ENCODE results near the gene ZNF827.
A peak's percentile ranks its signal among the peaks of the same experiment; 100 is the strongest.

The ZNF827 gene, protein sequence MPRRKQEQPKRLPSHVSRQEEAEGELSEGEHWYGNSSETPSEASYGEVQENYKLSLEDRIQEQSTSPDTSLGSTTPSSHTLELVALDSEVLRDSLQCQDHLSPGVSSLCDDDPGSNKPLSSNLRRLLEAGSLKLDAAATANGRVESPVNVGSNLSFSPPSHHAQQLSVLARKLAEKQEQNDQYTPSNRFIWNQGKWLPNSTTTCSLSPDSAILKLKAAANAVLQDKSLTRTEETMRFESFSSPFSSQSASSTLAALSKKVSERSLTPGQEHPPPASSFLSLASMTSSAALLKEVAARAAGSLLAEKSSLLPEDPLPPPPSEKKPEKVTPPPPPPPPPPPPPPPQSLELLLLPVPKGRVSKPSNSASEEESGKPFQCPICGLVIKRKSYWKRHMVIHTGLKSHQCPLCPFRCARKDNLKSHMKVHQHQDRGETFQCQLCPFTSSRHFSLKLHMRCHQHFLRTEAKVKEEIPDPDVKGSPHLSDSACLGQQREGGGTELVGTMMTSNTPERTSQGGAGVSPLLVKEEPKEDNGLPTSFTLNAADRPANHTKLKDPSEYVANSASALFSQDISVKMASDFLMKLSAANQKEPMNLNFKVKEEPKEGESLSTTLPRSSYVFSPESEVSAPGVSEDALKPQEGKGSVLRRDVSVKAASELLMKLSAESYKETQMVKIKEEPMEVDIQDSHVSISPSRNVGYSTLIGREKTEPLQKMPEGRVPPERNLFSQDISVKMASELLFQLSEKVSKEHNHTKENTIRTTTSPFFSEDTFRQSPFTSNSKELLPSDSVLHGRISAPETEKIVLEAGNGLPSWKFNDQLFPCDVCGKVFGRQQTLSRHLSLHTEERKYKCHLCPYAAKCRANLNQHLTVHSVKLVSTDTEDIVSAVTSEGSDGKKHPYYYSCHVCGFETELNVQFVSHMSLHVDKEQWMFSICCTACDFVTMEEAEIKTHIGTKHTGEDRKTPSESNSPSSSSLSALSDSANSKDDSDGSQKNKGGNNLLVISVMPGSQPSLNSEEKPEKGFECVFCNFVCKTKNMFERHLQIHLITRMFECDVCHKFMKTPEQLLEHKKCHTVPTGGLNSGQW

DNA sequence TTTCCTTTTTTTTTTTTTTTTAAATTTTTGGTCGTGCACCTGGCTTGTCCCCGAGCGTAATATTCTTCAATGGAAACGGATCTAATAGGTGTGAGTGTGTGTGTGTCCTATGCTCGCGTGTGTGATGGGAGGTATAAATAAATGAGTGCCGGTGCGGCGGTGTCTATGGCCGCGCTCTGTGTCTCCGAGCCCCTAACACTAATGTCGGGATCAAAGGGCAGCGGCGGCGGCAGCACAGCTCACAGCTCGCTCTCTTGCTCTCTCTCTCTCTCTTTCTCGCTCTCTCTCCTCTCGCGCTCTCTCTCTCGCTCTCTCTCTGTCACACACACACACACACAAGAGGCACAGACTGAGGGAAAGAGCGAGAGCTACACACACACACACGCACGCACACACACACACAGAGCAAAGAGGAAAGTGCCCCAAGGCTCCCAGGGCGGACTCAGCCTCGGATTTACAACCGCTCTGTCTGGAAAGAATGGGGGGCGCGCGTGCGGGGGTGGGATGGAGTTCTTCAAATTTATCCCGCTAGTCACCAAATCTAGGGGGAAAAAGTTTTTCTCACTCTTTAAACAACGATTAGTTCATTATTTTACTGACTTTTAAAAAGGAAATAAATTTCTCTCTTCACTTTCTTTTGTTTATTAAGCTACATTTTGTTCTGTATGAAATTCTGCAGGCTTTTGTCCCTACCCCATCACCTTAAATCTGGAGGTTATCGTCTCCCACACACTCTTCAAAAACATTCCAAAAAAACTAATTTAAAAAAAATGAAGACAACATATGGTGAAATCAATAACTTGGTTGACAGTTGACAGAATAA is at the start of gene ZNF827:
ZNF827 (minus strand) TSS at position 206 of the 823 bp plus-strand sequence. CDS start 416 bp downstream, outside the sequence.
- peak; percentile 68 for DNase-seq

DNA sequence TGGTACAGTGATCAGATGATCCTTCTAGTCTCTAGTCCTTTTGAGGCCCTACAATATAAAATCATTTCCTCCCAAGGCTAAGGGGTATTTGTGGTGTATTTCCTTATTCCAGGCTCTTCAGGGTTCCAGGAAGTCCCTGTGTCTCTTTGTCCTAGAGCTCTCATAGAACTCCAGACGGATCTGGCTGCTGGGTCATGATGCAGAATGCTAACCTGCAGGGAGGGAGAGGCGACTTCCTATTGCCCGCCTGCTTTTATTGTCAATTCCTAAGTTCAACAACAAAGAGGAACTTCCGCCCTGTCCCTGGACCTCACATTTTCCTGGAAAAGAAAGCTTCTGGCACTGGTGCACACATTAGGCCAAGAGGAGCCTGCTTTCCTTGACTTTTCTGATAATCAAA is 45.9 kb upstream of the ZNF827 start:
- no peak for DNase-seq

DNA sequence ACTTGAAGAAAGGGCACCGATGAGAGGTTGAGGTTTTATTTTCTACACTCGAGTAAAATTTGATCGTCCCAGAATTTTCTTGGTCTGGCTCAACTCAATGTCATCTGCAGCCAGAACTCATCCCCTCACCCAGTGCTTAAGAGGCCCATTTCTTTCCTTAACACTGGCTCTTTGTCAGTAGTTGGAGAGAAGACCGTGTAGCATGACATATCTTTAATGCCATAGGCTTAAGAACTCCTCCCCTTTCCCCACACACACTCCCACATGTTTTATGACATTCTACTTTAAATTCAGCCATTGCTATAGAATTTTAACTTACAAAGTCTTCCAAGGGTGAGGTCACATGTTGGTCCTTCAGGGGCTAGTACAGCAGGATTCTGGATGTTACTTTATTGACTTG is 44.2 kb upstream of the ZNF827 start:
- DNase-seq: no peak

DNA sequence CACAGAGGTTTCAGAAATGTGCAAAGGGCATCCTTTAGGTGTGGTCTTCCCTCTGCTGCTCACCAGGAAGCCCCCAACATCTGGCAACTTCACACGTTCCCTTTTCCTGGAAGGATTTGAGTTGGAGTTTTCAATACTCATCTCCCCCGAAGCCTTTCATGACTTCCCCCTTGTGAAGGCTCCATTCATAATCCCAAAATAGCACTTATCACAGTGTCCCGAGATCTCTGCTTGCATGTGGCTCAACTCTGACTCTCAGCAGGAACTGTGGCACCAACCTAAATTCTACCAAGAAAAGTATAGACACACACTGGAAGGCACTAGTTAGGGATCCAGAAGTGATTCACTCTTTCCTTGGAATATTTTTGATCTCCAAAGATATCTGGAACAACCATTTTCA is 40.5 kb upstream of the ZNF827 start:
- no peak for DNase-seq

DNA sequence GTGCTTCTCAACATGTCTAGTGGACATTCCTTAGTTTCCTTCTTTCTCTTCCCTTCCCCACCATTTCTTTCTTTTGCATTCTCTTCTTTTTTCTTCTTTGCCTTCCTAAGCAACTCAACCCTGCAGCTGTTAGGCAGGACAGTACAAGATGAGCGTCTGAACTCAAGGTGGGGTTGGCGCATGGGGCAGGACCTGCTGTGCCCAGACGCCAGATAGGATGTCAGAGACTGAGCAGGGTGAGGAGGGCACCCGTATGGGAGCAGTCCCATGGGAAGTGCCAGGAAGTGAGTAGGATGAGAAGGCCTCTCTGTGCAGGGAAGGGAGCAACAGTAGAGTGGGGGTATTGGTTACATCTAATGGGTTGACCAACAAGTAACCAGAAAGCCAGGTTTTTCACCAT is 38.1 kb upstream of the ZNF827 start:
- DNase-seq: no peak

DNA sequence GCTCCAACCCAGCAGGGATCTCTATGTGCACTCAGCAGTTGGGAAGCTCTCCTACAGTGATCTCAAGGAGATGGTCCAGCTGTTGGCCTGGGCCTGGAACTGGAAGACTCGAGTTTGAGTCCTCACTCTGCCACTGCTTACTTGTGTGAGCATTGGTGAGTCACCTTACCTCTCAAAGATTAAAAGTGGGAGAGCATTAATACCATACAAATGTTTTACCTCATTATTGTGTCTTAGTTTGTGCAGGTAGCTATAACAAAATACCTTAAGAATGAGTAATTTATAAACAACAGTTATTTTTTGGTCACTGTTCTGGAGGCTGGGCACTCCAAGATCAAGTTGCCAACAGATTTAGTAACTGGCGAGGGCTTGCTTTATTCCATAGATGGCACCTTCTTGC is 21.4 kb upstream of the ZNF827 start:
- DNase-seq: no peak

DNA sequence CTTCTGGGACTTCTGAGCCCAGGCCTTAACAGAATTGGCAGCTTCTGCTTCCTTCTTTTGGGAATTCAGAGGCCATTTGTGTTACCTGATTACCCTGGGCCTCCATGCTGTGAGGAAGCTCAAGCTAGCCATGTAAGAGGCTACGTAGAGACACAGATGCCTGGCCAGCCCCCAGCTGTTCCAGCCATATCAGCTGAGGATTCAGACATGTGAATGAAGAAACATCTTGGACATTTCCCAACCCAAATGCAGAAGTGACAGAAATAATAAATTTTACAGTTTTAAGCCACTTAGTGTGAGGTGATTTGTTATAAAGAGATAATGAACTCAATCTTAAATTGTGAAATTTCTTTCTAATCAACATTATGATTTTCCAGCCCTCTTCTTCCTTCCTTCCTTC is 18.7 kb upstream of the ZNF827 start:
- DNase-seq: no peak

DNA sequence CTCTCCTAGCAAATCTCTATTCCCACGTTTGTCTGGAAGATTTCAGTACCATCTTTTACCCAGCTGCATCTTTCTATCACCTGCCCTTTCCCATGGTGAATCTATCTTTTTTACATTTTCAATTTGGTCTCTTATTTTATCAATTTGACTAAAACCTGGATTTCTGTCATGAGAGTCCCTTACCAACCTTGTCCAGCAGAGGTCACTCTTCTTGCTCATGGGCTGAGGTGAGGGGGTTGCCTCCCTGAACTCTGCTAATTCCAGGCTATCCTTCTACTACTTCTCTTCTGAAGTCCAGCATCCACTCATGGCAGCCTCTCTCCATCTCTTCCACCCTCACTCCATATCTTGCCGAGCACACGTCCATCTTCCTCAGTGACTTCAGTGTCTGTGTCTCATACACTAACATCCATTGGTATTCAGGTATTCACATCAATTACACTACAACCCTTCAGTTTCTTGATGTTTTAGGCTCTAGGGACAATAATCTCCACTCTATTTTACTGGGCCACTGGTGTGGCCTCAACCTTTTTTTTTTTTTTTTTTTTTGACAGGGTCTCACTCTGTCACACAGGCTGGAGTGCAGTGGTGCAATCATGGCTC is 17.8 kb upstream of the ZNF827 start:
- DNase-seq: peak; percentile 19

DNA sequence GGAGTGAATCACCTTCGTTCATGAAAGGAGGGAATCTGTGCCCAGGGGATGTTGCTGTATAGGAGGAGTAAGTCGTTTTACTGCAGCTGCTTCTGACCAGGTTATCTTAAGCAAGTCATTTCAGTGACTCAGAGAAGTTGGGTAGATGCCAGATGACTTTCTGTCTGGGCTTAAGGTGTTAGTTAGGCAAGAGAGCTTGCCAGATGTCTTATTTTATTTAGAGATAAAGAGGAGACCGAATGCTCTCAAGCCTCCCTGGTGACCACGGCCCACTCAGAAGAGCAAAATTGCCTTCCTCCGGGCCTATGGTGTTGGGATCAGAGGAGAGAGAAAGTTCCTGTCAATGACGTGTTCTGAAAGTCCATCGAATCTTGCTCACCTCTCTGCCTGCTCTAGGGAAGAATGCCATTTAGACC is 16.3 kb upstream of the ZNF827 start:
- DNase-seq: no peak

DNA sequence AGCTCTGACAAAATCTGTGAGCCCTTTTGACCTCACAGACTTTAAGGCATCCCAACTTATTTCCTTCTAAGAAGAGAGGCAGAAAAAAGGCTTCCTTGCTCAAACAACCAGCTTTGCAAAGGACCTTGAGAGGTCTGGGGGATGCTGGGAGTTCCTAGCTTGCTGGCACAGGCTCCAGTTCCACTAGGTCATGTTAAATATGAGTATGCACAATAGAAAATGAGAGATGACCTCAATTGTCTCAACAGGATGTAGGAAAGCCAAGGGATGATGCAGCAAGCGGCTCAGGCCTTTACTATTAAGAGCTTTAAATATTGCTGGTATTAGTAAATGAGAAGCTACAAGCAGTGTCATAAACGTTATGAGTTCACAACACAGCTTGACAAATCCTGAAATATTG is 13.3 kb upstream of the ZNF827 start:
- DNase-seq: no peak

DNA sequence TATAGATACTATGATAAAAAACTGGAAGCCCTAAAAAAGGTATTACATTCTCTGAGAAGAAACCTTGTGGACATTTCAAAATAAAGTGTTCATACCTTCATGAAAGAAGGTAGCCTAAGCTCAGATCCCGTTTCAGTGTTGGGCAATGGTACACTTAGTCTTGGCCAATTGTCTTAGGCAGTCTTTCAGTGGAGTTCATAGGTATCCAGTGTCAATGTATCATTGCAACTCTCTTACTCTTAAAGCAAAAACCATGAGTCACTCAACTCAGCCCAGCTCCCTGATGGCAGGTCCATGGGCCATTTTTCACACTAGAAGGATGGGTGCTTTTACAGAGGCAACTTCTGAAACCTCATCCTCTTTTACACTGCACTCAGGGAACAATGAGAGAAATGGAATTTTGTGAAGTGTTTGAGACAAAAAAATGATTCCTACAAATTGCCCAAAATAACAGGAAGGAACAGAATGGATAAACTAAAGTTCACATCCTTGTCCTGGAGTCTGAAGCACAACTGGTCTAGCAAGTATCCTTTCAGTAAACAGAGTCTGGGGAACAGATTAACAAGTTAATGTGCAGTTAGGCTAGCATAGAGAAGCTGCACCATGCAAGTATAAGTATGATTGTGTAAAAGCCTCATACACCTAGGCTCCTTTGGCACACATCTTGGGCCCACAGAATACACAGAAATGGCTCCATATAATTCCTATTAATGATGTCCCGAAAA is 7.0 kb upstream of the ZNF827 start:
- no peak for DNase-seq

DNA sequence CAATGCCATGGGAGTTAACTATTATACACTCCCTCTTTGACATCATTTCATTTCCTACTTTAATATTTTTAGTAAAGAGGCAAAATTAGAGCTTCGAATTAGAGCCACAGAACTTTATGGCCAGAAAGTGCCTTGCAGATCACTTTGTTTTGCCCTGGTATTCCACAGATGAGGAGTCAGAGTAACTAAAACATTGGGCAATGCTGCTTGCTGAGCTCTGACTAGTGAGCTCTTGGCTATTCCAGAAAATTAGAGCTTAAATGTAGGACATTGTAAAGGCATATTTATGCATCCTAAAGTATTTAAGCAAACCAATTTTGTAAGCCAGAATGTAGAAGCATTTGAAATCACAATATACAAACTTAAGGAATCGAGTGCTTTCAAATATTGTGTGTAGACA is 6.3 kb upstream of the ZNF827 start:
- no peak for DNase-seq

DNA sequence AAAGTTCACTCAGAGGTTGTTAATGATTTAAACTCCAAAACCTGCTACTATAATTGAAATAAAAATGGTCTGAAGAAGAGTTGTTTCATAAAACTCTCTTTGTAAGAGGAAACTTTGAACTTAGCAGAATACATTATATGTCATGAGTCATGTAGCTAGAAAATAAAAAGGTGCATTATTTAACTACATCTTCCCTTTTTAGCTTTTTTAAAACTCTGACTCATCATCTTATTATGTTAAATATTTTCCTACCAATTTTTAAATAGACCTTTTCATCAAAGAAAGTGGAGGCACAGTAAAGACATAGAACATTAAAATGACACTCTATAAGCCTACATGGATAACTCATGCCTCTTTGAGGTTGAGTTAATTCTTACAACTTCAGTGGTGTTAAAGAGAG is 1.2 kb upstream of the ZNF827 start:
- no peak for DNase-seq

DNA sequence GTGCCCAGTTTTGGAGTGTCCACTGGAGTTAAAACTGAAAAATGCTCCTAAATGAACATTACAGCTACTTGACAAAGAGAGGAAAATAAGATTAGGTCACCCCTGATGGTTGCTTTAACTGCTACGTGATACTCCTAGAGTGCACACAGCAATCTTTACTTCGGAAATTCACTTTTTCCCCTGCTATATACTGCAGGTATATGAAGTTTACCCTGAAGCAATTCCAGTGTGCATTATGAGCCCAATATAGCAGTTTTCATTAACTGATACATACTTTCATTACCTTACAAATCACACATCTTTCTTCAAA is 773 bp upstream of the ZNF827 start:
- DNase-seq: no peak

DNA sequence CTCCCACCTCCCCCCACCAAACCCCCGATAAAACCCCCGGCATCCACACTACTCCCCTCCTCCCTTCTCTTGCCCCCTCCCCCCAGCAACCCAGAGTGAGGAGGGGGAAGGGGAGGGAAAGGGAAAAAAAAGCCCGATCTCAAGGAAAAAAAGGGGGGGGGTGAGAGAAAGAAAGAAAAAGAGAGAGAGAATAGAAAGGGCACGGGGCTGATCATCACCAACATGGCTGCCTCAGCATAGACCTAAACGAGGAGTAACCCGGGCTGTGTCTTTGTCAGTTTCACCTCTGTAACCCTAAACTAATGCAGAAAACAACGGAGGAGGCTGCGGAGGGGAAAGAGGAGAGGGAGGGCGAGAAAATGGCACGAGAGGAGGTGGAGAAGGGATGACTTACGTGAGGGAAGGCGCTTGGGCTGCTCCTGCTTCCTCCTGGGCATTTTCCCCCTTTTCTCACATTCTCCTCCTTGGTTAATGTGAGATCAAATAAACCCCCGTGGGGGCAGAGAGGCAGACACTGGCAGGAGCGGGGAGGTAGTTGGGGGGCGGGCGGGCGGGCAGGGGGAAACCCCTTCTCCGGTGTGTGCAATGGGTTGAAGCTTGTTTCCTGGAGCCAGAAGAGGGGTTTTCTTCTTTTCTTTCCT is 532 bp downstream of the ZNF827 start:
- DNase-seq: peak; percentile 56

DNA sequence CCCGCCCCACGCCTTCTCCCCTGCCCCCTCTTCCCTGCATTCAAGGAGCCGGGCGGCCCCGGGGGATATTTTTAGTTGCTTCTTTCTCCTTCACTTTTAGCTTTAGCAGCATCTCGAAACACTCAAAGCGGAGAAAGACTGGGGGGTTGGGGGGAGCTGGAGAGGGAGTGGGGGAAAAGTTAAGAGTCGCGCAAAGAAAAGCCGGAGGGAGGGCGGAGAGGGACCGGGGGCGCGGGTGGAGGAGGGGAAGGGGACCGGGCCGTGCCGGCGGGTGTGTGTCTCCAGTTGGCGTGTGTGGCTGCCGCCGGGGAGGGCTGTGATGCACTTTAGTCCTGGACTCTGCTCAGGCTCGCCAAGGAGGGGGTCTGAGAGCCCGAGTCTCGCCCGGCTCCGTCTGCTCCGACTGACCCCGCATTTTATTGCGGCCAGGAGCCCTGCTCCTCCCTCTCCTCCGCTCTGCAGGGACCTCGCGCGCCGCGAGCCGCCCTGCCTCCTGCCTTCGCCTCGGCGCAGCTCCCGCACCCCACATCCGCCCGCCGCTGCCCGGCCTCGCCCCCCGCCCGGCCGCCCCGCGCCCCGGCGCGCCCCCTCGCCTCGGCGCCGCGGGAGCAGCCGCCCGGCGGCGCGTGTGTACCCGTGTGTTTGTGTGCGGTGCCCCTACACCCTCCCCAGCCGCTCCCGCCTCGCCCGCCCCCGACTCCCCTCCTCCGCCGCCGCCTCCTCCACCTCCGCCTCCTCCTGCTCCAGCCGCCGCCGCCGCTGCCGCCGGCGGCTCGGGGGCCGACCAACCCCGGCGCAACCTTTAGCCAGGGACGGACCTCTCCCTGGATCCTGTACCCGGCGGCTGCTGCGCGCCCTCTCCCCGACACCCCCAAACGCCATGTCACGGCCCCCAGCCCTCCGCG is 1.4 kb downstream of the ZNF827 start:
- DNase-seq: peak; percentile 59

DNA sequence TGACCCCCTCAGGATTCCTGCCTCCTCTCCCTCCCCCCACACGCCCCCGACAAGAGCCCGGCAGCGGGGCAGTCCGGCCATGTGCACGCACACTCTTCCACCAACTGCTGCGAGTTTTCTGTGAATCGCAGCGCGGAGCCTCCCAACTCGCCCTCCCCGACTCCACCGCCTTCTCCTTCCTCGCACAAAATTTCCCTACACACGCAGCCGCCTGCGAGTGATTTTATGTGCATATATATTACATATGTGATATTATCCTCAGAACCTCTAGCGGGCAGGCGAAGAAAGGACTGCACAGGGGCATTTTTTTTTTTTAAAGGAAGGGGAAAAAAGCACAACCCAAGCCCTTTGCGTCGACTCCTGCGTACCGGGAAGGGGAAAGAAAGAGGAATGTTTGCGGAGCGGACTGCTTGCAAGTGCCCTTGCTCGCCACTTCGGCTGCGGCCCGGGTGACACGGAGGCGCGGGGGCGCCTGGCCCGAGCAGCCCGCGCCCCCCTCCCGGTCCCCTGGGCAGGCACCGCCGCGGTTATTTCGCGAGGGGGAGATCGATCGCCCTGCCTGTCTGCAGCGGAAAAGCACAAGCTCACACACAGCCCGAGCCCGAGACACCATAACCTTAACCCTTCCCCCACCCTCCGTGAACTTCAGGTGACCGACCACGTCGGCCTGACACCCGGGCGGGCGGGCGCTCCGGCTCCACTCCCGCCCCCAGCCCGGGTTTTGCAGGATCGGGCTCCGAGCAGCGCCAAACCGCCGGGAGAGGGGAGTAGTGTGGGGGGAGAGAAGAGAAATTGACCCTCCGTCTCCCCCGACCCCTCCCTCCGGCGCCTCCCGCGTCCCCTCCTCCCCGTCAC is 2.3 kb downstream of the ZNF827 start:
- DNase-seq: peak; percentile 72

DNA sequence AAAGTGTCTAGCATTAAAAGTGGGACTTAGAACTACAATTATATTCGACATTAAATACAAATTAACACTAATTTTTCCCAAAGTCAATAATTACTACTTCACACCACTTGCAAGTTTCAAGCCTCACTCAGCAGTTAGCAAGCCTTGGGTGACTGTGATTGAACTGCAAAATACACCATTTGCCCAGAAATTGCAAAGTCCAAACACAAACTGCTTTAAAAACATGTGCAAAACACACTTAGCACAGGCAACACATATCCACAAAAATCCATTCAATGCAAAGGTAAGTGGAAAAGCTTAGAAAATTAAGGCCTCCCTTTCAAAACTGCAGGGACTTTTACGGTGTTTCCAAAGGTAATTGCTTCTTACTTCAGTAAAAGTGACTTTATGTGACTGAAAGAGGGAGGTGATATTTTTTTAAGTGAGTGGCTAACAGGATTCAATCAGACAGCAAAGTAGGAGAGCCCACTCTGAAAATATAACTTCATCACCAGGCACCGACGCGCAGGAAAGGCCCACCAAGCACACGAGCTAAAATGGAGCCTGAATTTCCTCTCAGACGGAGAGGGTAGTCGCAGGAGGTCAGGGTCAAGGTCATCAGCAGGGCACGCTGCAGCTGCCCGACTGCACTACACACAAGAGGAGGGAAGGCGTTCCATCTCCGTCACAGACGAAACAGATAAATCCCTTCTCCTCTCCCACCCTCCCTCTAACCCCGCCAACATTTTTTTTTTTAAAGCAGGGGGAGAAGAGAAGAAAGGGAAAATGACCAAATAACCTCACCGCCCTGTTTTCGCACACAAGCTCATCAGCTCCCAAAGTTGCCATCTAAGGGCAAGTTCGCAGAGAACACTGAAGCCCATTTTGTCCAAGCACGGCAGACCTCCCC is 3.1 kb downstream of the ZNF827 start:
- DNase-seq: peak; percentile 24

All from activated T-cell treated with anti-CD3 and anti-CD28 coated beads, Interleukin-2, amount 50 U/mL, for 1 hour (primary cell).